K562 (cell line): ENCODE results near the gene SLC30A1. TPM values are rescaled to one million over a fixed set of nuclear protein-coding genes. Genes with fewer than 3 reads are reported as not detected.

Experiments used
- CHD4 ChIP-seq: fragments of 200-600 bp; sonication (generic); IDR thresholded peaks from 3 replicates; pipeline ENCODE4 v1.6.1; 2012; ENCODE audit warnings: low read depth, mild to moderate bottlenecking, mixed read lengths, low read length, inconsistent platforms; ENCODE audit not compliant: insufficient read depth, insufficient replicate concordance, poor library complexity, severe bottlenecking
- HCFC1 ChIP-seq: IDR thresholded peaks from 2 replicates; pipeline ENCODE4 v1.6.1; 2012; ENCODE audit warnings: low read depth, low read length, improper control_type of control experiment
- MAX ChIP-seq: sonication (generic); formaldehyde crosslinking; IDR thresholded peaks from 2 replicates; pipeline ENCODE4 v1.9.0; 2022; ENCODE audit warnings: mild to moderate bottlenecking, missing genetic modification reagents
- NEUROD1 ChIP-seq: fragments of 150-350 bp; IDR thresholded peaks from 2 replicates; pipeline ENCODE4 v1.6.1; 2014; ENCODE audit warnings: borderline replicate concordance, low read length, low read depth; ENCODE audit not compliant: partially characterized antibody
- NR2C2 ChIP-seq, 2 experiments: fragments of 200-800 bp in 1 of 2; sonication (Bioruptor generic) in 1 of 2; sonication (generic) in 1 of 2; formaldehyde crosslinking in 1 of 2; IDR thresholded peaks; 2 replicates each; pipeline versions ENCODE4 v1.6.1 to v1.8.0; 2016 to 2022; ENCODE audit warnings: mild to moderate bottlenecking in 1 of 2, missing compliant biosample characterization in 1 of 2, missing genetic modification characterization in 1 of 2, missing genetic modification reagents in 1 of 2
- REST ChIP-seq, 2 experiments: fragments of 450-650 bp; formaldehyde crosslinking in 1 of 2; IDR thresholded peaks; 2 replicates each; pipeline versions ENCODE4 v1.4.0 to v1.6.1; 2014 to 2020; ENCODE audit warnings: mild to moderate bottlenecking in 2 of 2, borderline replicate concordance in 1 of 2, low read depth in 1 of 2
- SAFB2 ChIP-seq: fragments of 200-400 bp; formaldehyde crosslinking; IDR thresholded peaks from 2 replicates; pipeline ENCODE4 v1.6.1; 2018; ENCODE audit warnings: borderline replicate concordance, low read length, low read depth, moderate library complexity; ENCODE audit not compliant: severe bottlenecking
- SETDB1 ChIP-seq: IDR thresholded peaks from one replicate; pipeline ENCODE4 v1.6.1; 2012; ENCODE audit warnings: low read length, control low read depth, inconsistent platforms
- STAT5A ChIP-seq: IDR thresholded peaks from 2 replicates; pipeline ENCODE4 v1.6.1; 2012; ENCODE audit warnings: low read length, inconsistent platforms, borderline replicate concordance
- TEAD4 ChIP-seq, 2 experiments: sonication (generic) in 1 of 2; formaldehyde crosslinking in 1 of 2; IDR thresholded peaks; 2 replicates each; pipeline versions ENCODE4 v1.6.1 to v1.8.0; 2012 to 2022; ENCODE audit warnings: borderline replicate concordance in 1 of 2, inconsistent platforms in 1 of 2, low read length in 1 of 2, mild to moderate bottlenecking in 1 of 2, missing genetic modification reagents in 1 of 2
- TRIM25 ChIP-seq: fragments of 450-650 bp; IDR thresholded peaks from 2 replicates; pipeline ENCODE4 v1.7.0; 2016; ENCODE audit warnings: borderline replicate concordance
- YY1 ChIP-seq, 3 experiments: IDR thresholded peaks; 2 replicates each; pipeline ENCODE4 v1.6.1; 2011; ENCODE audit warnings: low read length in 2 of 3, mild to moderate bottlenecking in 2 of 3, moderate library complexity in 2 of 3, borderline replicate concordance in 1 of 3, control low read depth in 1 of 3, low read depth in 1 of 3; ENCODE audit not compliant: insufficient read depth in 3 of 3, insufficient replicate concordance in 2 of 3, control insufficient read depth in 1 of 3, insufficient read length in 1 of 3; ENCODE audit errors: extremely low read depth in 1 of 3
- ZBED1 ChIP-seq: IDR thresholded peaks from 2 replicates; pipeline ENCODE4 v1.6.1; 2014
- polyA plus RNA-seq, 8 experiments: library from polyadenylated mRNA; depleted of rRNA in 4 of 8; stranded (reverse) in 5 of 8; unstranded in 3 of 8; fragments of >200 nt; fragmentation: Nextera tagmentation in 2 of 8; fragmentation: Illumina TruSeq in 1 of 8; extraction: Ambion mirVana in 2 of 8; extraction: Trizol in 1 of 8; gene quantifications; 2 replicates each; pipeline versions ENCODE4 v1.2.1 to v1.2.3, GENCODE V29; 2011 to 2014; ENCODE audit warnings: inconsistent platforms in 1 of 8, missing spikeins in 1 of 8
- total RNA-seq, 7 experiments: library from RNA; depleted of rRNA in 6 of 7; stranded (reverse); fragments of >200 nt in 6 of 7; fragmentation: Illumina TruSeq in 2 of 7; extraction: Trizol in 2 of 7; gene quantifications; 2 replicates each; pipeline versions ENCODE4 v1.2.1 to v1.2.3, GENCODE V29; 2011 to 2021; ENCODE audit warnings: low replicate concordance in 1 of 7

SLC30A1 gene
- total and polyA plus RNA-seq, 9 of the 15 experiments (the other 6 are each of a cell fraction or from before 2014, with no cell fraction given), result 4.1 to 14.4 (median 6.6) TPM

- TF ChIP-seq REST (IDR thresholded peaks at IDR 0.05; ENCODE audit: borderline replicate concordance), result no peak
- no peak for TF ChIP-seq REST (CRISPR knock-in tag; IDR thresholded peaks at IDR 0.05; ENCODE audit: low read depth)
- peak; percentile 11 for TF ChIP-seq NEUROD1
- peak; percentile 59 for TF ChIP-seq MAX (CRISPR knock-in tag)
- peak in 1 of 3 experiments; percentile 38 for TF ChIP-seq YY1 (IDR thresholded peaks at IDR 0.05; ENCODE audit: borderline replicate concordance in 1 of 3, control insufficient read depth in 1 of 3, extremely low read depth in 1 of 3, insufficient read depth in 3 of 3, insufficient read length in 1 of 3, insufficient replicate concordance in 2 of 3, low read depth in 1 of 3, low read length in 2 of 3)
- TF ChIP-seq STAT5A, result peak; percentile 47
- no peak for TF ChIP-seq SETDB1
- TF ChIP-seq TEAD4 (IDR thresholded peaks at IDR 0.05; ENCODE audit: low read length), result peak; percentile 49; the same call in 1 of the 2 replicates
- TF ChIP-seq TEAD4 (CRISPR knock-in tag; IDR thresholded peaks at IDR 0.05; ENCODE audit: borderline replicate concordance), result no peak
- no peak for TF ChIP-seq ZBED1
- peak; percentile 58; the same call in 1 of the 2 replicates for TF ChIP-seq HCFC1
- peak; percentile 33; the same call in 1 of the 2 replicates for TF ChIP-seq TRIM25
- no peak for TF ChIP-seq SAFB2
- TF ChIP-seq CHD4, result no peak
- no peak for TF ChIP-seq NR2C2 (CRISPR knock-in tag; IDR thresholded peaks at IDR 0.05)
- TF ChIP-seq NR2C2 (tag; IDR thresholded peaks at IDR 0.05), result no peak
Measured at GRCh38 chr1:211579440-211580302, 710 bp upstream of the SLC30A1 start (continued).
